GM19324 (cell line): ENCODE data around the gene AK2.
"Not testable (repeated sequence)": the region's sequence is repeated elsewhere in the genome, so short reads cannot be mapped to it uniquely, and the experiment has no call there.

Source experiments
- ATAC-seq: cut with Tn5 transposase; IDR thresholded peaks from one replicate; pipeline ENCODE4 v1.9.1; 2021; ENCODE audit warnings: mild to moderate bottlenecking, moderate library complexity; ENCODE audit not compliant: unreplicated experiment, low FRiP score

The AK2 gene

GRCh38 chr1:33036526-33037503 lies at the start of gene AK2:
AK2 (minus strand) TSS chr1:33036883; CDS start chr1:33036828, 55 bp downstream.
- ATAC-seq = peak; percentile 98

- no peak for ATAC-seq
Measured at GRCh38 chr1:33086384-33086850, 49.7 kb upstream of the AK2 start.

GRCh38 chr1:33085332-33085731 lies 48.6 kb upstream of the AK2 start:
- no peak for ATAC-seq

- no peak for ATAC-seq
Measured at GRCh38 chr1:33082575-33083108, 46.0 kb upstream of the AK2 start.

- ATAC-seq = no peak
Measured at GRCh38 chr1:33081554-33082305, 45.0 kb upstream of the AK2 start.

- peak; percentile 90 for ATAC-seq
Measured at GRCh38 chr1:33080885-33081553, 44.3 kb upstream of the AK2 start, which contains the start of gene AZIN2. AZIN2 (plus strand) TSS chr1:33081153; CDS start chr1:33082250, 1,097 bp downstream.

- no peak for ATAC-seq
Measured at GRCh38 chr1:33080373-33080772, 43.7 kb upstream of the AK2 start.

- ATAC-seq = no peak
Measured at GRCh38 chr1:33078030-33078591, 41.4 kb upstream of the AK2 start.

GRCh38 chr1:33074193-33074945 lies 37.7 kb upstream of the AK2 start:
- no peak for ATAC-seq

- ATAC-seq = no peak
Measured at GRCh38 chr1:33072707-33073106, 36.0 kb upstream of the AK2 start.

GRCh38 chr1:33070628-33071027 lies 33.9 kb upstream of the AK2 start:
- ATAC-seq = no peak

- ATAC-seq = not testable (repeated sequence)
Measured at GRCh38 chr1:33068108-33068507, 31.4 kb upstream of the AK2 start.

GRCh38 chr1:33066477-33066876 lies 29.8 kb upstream of the AK2 start:
- not testable (repeated sequence) for ATAC-seq

GRCh38 chr1:33065301-33065700 lies 28.6 kb upstream of the AK2 start:
- no peak for ATAC-seq

GRCh38 chr1:33064284-33064683 lies 27.6 kb upstream of the AK2 start:
- ATAC-seq = not testable (repeated sequence)

GRCh38 chr1:33061834-33062233 lies 25.2 kb upstream of the AK2 start:
- ATAC-seq = no peak

GRCh38 chr1:33060579-33061083 lies 23.9 kb upstream of the AK2 start:
- no peak for ATAC-seq

- ATAC-seq = no peak
Measured at GRCh38 chr1:33057095-33057494, 20.4 kb upstream of the AK2 start.

GRCh38 chr1:33056426-33056825 lies 19.7 kb upstream of the AK2 start:
- ATAC-seq = no peak
